ENCODE data around the gene CCT8L2. TPM values are rescaled to one million over a fixed set of nuclear protein-coding genes. Genes with fewer than 3 reads are reported as not detected.
"Not testable (repeated sequence)": the region's sequence is repeated elsewhere in the genome, so short reads cannot be mapped to it uniquely, and the experiment has no call there.

Gene CCT8L2
- total and polyA plus RNA-seq, 4 donors, result not detected

DNA sequence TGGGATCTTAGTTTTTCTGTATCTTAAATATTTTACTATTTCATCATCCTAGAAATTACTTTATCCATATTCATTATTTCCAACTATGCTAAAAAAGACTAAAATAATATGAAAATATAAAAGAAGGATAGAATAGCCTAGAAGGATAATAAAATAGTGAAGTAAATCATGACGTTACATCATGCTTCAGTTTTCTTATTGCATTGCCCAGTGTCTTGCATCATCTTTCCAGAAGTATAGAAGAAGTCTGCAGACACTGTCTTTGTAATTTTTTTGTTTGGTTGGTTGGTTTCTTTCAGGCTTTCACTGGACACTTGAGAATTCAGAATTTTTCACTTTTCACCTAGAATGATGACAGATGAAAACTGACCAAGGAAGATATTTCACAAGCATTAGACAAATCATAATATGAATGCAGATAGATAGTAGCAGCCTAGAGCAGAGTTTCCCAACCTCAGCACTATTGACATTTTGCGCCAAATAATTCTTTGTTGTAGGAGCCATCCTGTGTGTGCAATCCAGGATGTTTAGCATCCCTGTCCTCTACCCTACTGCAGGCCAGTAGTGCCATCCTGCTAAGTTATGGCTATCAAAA is 23.3 kb downstream of the CCT8L2 start:
- DNase-seq; H3K9me3 ChIP-seq (ENCODE audit: control insufficient read depth, low read length); intact Hi-C loops (cut with DNase I); H3K4me3 ChIP-seq (ENCODE audit: low read length in 2 of 2); H3K27ac ChIP-seq (ENCODE audit: low read depth in 1 of 2, low read length in 2 of 2); H3K27me3 ChIP-seq (ENCODE audit: control insufficient read depth in 1 of 2, insufficient read depth in 2 of 2, low read length in 1 of 2); H3K36me3 ChIP-seq (ENCODE audit: control insufficient read depth in 1 of 2, insufficient read depth in 2 of 2, low read length in 1 of 2); ATAC-seq (ENCODE audit: low FRiP score); H3K4me1 ChIP-seq (ENCODE audit: control insufficient read depth in 1 of 2, insufficient read depth in 2 of 2, low read length in 2 of 2): not testable (repeated sequence)
- 78 to 79% methylated on average over 2 of the region's 2 CpGs for WGBS, 2 donors

DNA sequence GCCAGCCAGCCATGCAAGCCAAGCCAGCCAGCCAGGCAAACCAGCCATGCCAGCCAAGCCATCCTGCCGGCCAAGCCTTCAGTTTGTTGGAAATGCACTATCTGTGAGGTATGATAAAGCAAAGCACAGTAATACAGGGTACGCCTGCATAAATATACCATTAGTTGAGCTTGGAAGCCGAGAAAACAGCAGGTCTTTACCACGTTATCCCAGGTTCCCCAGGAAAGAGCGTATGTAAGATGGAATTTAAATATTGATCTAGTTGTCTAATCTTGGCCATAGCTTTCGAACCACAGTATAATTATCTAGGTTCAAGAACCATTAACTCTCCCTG is 24.2 kb downstream of the CCT8L2 start:
- H3K4me3 ChIP-seq (ENCODE audit: low read length in 2 of 2), result no peak overlapping the region
- intact Hi-C loops (cut with DNase I), result no loop called here
- H3K4me1 ChIP-seq (ENCODE audit: control insufficient read depth in 1 of 2, insufficient read depth in 2 of 2, low read length in 2 of 2), result no peaks in the 10 kb centered on the region
- no peak for ATAC-seq (ENCODE audit: low FRiP score)
- no peaks in the 10 kb centered on the region for H3K36me3 ChIP-seq (ENCODE audit: control insufficient read depth in 1 of 2, insufficient read depth in 2 of 2, low read length in 1 of 2)
- no peaks in the 10 kb centered on the region for H3K27me3 ChIP-seq (ENCODE audit: control insufficient read depth in 1 of 2, insufficient read depth in 2 of 2, low read length in 1 of 2)
- no peak for DNase-seq
- WGBS, 2 donors, result 84 to 94% methylated on average over 6 of the region's 6 CpGs
- H3K9me3 ChIP-seq (ENCODE audit: control insufficient read depth, low read length), result no peaks in the 10 kb centered on the region
- no peak overlapping the region for H3K27ac ChIP-seq (ENCODE audit: low read depth in 1 of 2, low read length in 2 of 2)

DNA sequence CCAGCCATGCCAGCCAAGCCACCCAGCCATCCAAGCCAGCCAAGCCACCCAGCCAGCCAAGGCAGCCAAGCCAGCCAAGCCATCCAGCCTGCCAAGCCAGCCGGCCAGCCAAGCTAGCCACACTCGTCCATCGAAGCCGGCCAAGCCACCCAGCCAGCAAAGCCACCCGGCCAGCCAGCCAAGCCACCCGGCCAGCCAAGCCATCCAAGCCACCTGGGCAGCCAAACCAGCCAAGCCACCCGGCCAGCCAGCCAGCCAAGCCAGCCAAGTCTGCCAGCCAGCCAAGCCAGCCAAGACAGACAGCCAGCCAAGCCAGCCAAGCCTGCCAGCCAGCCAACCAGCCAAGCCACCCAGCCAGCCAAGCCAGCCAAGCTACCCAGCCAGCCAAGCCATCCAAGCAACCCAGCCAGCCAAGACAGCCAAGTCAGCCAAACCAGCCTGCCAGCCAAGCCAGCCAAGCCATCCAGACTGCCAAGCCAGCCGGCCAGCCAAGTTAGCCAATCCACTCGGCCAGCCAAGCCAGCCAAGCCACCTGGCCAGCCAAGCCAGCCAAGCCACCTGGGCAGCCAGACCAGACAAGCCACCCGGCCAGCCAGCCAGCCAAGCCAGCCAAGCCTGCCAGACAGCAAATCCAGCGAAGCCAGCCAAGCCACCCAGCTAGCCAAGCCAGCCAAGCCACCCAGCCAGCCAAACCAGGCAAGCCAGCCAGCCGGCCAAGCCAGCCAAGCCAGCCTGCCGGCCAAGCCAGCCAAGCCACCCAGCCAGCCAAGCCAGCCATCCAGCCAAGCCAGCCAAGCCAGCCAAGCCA is 24.8 kb downstream of the CCT8L2 start:
- H3K9me3 ChIP-seq (ENCODE audit: control insufficient read depth, low read length); ATAC-seq (ENCODE audit: low FRiP score); H3K27ac ChIP-seq (ENCODE audit: low read depth in 1 of 2, low read length in 2 of 2); H3K27me3 ChIP-seq (ENCODE audit: control insufficient read depth in 1 of 2, insufficient read depth in 2 of 2, low read length in 1 of 2); H3K4me1 ChIP-seq (ENCODE audit: control insufficient read depth in 1 of 2, insufficient read depth in 2 of 2, low read length in 2 of 2); H3K4me3 ChIP-seq (ENCODE audit: low read length in 2 of 2); H3K36me3 ChIP-seq (ENCODE audit: control insufficient read depth in 1 of 2, insufficient read depth in 2 of 2, low read length in 1 of 2); intact Hi-C loops (cut with DNase I): not testable (repeated sequence)
- 83 to 88% methylated on average over 13 of the region's 13 CpGs for WGBS, 2 donors
- peak; percentile 51 to 66 for DNase-seq

DNA sequence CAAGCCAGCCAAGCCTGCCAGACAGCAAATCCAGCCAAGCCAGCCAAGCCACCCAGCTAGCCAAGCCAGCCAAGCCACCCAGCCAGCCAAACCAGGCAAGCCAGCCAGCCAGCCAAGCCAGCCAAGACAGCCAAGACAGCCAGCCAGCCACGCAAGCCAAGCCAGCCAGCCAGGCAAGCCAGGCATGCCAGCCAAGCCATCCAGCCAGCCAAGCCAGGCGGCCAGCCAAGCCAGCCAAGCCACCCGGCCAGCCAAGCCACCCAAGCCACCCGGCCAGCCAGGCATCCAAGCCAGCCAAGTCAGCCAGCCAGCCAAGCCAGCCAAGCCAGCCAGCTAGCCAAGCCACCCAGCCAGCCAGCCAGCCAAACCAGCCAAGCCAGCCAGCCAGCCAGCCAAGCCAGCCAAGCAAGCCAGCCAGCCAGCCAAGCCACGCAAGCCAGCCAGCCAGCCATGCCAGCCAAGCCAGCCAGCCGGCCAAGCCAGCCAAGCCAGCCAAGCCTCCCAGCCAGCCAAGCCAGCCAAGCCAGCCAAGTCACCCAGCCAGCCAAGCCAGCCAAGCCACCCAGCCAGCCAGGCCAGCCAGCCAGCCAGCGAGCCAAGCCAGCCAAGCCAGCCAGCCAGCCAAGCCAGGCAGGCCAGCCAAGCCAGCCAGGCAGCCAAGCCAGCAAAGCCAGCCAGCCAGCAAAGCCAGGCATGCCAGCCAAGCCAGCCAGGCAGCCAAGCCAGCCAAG is 26.0 kb downstream of the CCT8L2 start:
- H3K27ac ChIP-seq (ENCODE audit: low read depth in 1 of 2, low read length in 2 of 2); H3K27me3 ChIP-seq (ENCODE audit: control insufficient read depth in 1 of 2, insufficient read depth in 2 of 2, low read length in 1 of 2); intact Hi-C loops (cut with DNase I); H3K4me3 ChIP-seq (ENCODE audit: low read length in 2 of 2); ATAC-seq (ENCODE audit: low FRiP score); H3K4me1 ChIP-seq (ENCODE audit: control insufficient read depth in 1 of 2, insufficient read depth in 2 of 2, low read length in 2 of 2); H3K9me3 ChIP-seq (ENCODE audit: control insufficient read depth, low read length); H3K36me3 ChIP-seq (ENCODE audit: control insufficient read depth in 1 of 2, insufficient read depth in 2 of 2, low read length in 1 of 2): not testable (repeated sequence)
- WGBS, 2 donors, result 84 to 91% methylated on average over 7 of the region's 7 CpGs
- DNase-seq, result peak in 1 of 2 donors; percentile 66

DNA sequence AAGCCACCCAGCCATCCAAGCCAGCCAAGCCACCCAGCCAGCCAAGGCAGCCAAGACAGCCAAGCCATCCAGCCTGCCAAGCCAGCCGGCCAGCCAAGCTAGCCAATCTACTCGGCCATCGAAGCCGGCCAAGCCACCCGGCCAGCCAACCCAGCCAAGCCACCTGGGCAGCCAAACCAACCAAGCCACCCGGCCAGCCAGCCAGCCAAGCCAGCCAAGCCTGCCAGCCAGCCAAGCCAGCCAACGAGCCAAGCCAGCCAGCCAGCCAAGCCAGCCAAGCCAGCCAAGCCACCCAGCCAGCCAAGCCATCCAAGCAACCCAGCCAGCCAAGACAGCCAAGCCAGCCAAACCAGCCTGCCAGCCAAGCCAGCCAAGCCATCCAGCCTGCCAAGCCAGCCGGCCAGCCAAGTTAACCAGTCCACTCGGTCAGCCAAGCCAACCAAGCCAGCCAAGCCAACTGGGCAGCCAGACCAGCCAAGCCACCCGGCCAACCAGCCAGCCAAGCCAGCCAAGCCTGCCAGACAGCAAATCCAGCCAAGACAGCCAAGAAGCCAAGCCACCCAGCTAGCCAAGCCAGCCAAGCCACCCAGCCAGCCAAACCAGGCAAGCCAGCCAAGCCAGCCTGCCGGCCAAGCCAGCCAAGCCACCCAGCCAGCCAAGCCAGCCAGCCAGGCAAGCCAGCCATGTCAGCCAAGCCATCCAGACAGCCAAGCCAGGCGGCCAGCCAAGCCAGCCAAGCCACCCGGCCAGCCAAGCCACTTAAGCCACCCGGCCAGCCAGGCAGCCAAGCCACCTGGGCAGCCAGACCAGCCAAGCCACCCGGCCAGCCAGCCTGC is 26.8 kb downstream of the CCT8L2 start:
- H3K9me3 ChIP-seq (ENCODE audit: control insufficient read depth, low read length); H3K27me3 ChIP-seq (ENCODE audit: control insufficient read depth in 1 of 2, insufficient read depth in 2 of 2, low read length in 1 of 2); H3K4me1 ChIP-seq (ENCODE audit: control insufficient read depth in 1 of 2, insufficient read depth in 2 of 2, low read length in 2 of 2); H3K36me3 ChIP-seq (ENCODE audit: control insufficient read depth in 1 of 2, insufficient read depth in 2 of 2, low read length in 1 of 2); DNase-seq; H3K4me3 ChIP-seq (ENCODE audit: low read length in 2 of 2); intact Hi-C loops (cut with DNase I); ATAC-seq (ENCODE audit: low FRiP score); H3K27ac ChIP-seq (ENCODE audit: low read depth in 1 of 2, low read length in 2 of 2): not testable (repeated sequence)
- WGBS, 2 donors, result 85 to 88% methylated on average over 15 of the region's 15 CpGs

DNA sequence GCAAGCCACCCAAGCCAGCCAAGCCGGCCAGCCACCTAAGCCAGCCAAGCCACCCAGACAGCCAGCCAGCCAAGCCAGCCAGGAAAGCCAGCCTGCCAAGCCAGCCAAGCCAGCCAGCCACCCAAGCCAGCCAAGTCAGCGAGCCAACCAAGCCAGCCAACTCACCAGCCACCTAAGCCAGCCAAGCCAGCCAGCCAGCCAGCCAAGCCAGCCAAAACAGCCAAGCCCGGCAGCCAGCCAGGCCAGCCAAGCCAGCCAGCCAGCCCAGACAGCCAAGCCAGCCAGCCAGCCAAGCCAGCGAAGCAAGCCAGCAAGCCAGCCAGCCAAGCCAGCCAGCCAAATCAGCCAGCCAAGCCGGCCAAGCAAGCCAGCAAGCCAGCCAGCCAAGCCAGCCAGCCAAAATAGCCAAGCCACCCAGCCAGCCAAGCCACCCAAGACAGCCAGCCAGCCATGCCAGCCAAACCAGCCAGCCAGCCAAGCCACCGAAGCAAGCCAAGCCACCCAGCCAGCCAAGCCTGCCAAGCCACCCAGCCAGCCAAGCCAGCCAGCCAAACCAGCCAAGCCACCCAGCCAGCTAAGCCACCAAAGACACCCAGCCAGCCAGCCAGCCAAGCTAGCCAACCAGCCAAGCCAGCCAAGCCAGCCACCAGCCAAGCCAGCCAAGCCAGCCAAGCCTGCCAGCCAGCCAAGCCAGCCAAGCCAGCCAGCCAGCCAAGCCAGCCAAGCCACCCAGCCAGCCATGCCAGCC is 27.6 kb downstream of the CCT8L2 start:
- 83% methylated on average over 6 of the region's 6 CpGs for WGBS, 2 donors
- H3K27me3 ChIP-seq (ENCODE audit: control insufficient read depth in 1 of 2, insufficient read depth in 2 of 2, low read length in 1 of 2); H3K9me3 ChIP-seq (ENCODE audit: control insufficient read depth, low read length): not testable (repeated sequence)

DNA sequence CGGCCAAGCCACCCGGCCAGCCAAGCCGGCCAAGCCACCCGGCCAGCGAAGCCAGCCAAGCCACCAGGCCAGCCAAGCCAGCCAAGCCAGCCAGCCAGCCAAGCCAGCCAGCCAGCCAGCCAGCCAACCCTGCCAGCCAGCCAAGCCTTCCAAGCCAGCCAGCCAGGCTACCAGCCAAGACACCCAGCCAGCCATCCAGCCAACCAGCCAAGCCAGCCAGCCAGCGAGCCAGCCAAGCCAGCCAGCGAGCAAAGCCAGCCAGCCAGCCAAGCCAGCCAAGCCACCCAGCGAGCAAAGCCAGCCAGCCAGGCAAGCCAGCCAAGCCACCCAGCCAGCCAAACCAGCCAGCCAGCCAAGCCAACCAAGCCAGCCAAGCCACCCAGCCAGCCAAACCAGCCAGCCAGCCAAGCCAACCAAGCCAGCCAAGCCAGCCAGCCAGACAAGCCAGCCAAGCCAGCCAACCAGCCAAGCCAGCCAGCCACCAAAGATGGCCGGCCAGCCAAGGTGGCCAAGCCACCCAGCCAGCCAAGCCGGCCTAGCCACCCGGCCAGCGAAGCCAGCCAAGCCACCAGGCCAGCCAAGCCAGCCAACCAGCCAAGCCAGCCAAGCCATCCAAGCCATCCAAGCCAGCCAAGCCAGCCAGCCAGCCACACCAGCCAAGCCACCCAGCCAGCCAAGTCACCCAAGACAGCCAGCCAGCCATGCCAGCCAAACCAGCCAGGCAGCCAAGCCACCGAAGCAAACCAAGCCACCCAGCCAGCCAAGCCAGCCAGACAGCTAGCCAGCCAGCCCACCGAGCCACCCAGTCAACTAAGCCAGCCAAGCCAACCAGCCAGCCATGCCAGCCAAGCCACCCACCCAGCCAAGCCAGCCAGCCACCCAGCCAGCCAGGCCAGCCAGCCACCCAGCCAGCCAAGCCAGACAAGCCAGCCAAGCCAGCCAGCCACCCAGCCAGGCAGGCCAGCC is 28.8 kb downstream of the CCT8L2 start:
- DNase-seq (peak in 1 of 2 donors; percentile 72), ATAC-seq (ENCODE audit: low FRiP score) (no peak)
- 79 to 87% methylated on average over 14 of the region's 14 CpGs for WGBS, 2 donors
- Histone ChIP-seq H3K27ac (ENCODE audit: low read depth in 1 of 2, low read length in 2 of 2) (no peak overlapping the region), H3K9me3 (ENCODE audit: control insufficient read depth, low read length) (no peaks in the 10 kb centered on the region), H3K4me1 (ENCODE audit: control insufficient read depth in 1 of 2, insufficient read depth in 2 of 2, low read length in 2 of 2) (no peaks in the 10 kb centered on the region), H3K27me3 (ENCODE audit: control insufficient read depth in 1 of 2, insufficient read depth in 2 of 2, low read length in 1 of 2) (no peaks in the 10 kb centered on the region), H3K36me3 (ENCODE audit: control insufficient read depth in 1 of 2, insufficient read depth in 2 of 2, low read length in 1 of 2) (no peaks in the 10 kb centered on the region), H3K4me3 (ENCODE audit: low read length in 2 of 2) (no peak overlapping the region)
- intact Hi-C loops (cut with DNase I), result no loop called here

More for the DNA sequence above, 27.6 kb downstream of the CCT8L2 start:
- intact Hi-C loops (cut with DNase I); H3K4me3 ChIP-seq (ENCODE audit: low read length in 2 of 2); H3K4me1 ChIP-seq (ENCODE audit: control insufficient read depth in 1 of 2, insufficient read depth in 2 of 2, low read length in 2 of 2); H3K27ac ChIP-seq (ENCODE audit: low read depth in 1 of 2, low read length in 2 of 2); H3K36me3 ChIP-seq (ENCODE audit: control insufficient read depth in 1 of 2, insufficient read depth in 2 of 2, low read length in 1 of 2); ATAC-seq (ENCODE audit: low FRiP score): not testable (repeated sequence)
- DNase-seq, result peak in 1 of 2 donors; percentile 57
